ENCODE measurements around the gene CHMP2B.

DNA sequence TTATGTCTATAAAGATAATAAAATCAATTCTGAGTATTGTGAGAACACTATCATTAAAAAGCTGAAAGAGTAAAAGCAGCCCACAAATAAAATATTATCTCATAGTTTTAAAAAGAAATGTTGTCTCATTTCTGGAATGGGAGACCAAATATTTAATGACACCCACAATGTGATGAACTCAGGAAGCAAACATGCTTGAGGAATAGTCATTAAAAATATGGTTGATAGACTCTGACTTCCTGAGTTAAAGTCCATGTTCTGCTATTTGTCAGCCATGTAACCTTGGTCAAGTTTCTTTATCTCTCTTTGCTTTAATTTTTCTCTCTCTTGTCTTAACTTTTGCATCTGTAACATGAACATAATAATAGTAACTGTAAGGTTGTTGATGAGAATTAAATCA lies 35.5 kb upstream of the CHMP2B start:
- TF ChIP-seq CTCF (IDR thresholded peaks at IDR 0.05) (no peak), POLR2A (IDR thresholded peaks at IDR 0.05) (no peak)

All from esophagus squamous epithelium (tissue), 4 donors.